NOMO-1 treated with dmso at 0.1 percent for 144 hours (cell line): ENCODE results near the gene FAM9B.
"Not testable (repeated sequence)": the region's sequence is repeated elsewhere in the genome, so short reads cannot be mapped to it uniquely, and the experiment has no call there.

ENCODE experiments used
- DNase-seq: peaks from one replicate; lab custom pipeline; 2025; ENCODE audit not compliant: unreplicated experiment; lab: John Stamatoyannopoulos, UW

Gene FAM9B

GRCh38 chrX:9033989-9034388, at the start of gene FAM9B:
Gene FAM9B (minus strand): TSS chrX:9034127. CDS start chrX:9032986, 1,141 bp downstream.
- DNase-seq = no peak

- no peak for DNase-seq
Measured at GRCh38 chrX:9081271-9081670, 47.3 kb upstream of the FAM9B start.

GRCh38 chrX:9074326-9074725, 40.4 kb upstream of the FAM9B start:
- DNase-seq = no peak

- no peak for DNase-seq
Measured at GRCh38 chrX:9072281-9072680, 38.4 kb upstream of the FAM9B start.

- no peak for DNase-seq
Measured at GRCh38 chrX:9071031-9071650, 37.2 kb upstream of the FAM9B start.

GRCh38 chrX:9069573-9069972, 35.6 kb upstream of the FAM9B start:
- no peak for DNase-seq

- no peak for DNase-seq
Measured at GRCh38 chrX:9064694-9065093, 30.8 kb upstream of the FAM9B start.

GRCh38 chrX:9062641-9063040, 28.7 kb upstream of the FAM9B start:
- DNase-seq = no peak

- peak; percentile 84 for DNase-seq
Measured at GRCh38 chrX:9055354-9055753, 21.4 kb upstream of the FAM9B start.

- DNase-seq = no peak
Measured at GRCh38 chrX:9052081-9052480, 18.2 kb upstream of the FAM9B start.

- no peak for DNase-seq
Measured at GRCh38 chrX:9050331-9050730, 16.4 kb upstream of the FAM9B start.

GRCh38 chrX:9048801-9049200, 14.9 kb upstream of the FAM9B start:
- no peak for DNase-seq

GRCh38 chrX:9038244-9038643, 4.3 kb upstream of the FAM9B start:
- peak; percentile 54 for DNase-seq

GRCh38 chrX:9037296-9037695, 3.4 kb upstream of the FAM9B start:
- DNase-seq = no peak

- no peak for DNase-seq
Measured at GRCh38 chrX:9033586-9033985, 341 bp downstream of the FAM9B start.

- no peak for DNase-seq
Measured at GRCh38 chrX:9033179-9033578, 748 bp downstream of the FAM9B start.

GRCh38 chrX:9023293-9023692, 10.6 kb downstream of the FAM9B start:
- DNase-seq = no peak

- DNase-seq = no peak
Measured at GRCh38 chrX:9019151-9019550, 14.8 kb downstream of the FAM9B start.

- not testable (repeated sequence) for DNase-seq
Measured at GRCh38 chrX:9018332-9018731, 15.6 kb downstream of the FAM9B start.

- peak; percentile 54 for DNase-seq
Measured at GRCh38 chrX:9003041-9003440, 30.9 kb downstream of the FAM9B start.

GRCh38 chrX:8988446-8988845, 45.5 kb downstream of the FAM9B start:
- DNase-seq = no peak

- DNase-seq = no peak
Measured at GRCh38 chrX:8987672-8988250, 46.2 kb downstream of the FAM9B start.

- DNase-seq = no peak
Measured at GRCh38 chrX:8984231-8984630, 49.7 kb downstream of the FAM9B start.
